GM21717 (cell line): Measurements from ENCODE around the gene MXD4.

ENCODE experiments used
- ATAC-seq: cut with Tn5 transposase; IDR thresholded peaks from one replicate; pipeline ENCODE4 v1.9.1; 2021; ENCODE audit warnings: mild to moderate bottlenecking, moderate library complexity; ENCODE audit not compliant: unreplicated experiment

Gene MXD4, protein sequence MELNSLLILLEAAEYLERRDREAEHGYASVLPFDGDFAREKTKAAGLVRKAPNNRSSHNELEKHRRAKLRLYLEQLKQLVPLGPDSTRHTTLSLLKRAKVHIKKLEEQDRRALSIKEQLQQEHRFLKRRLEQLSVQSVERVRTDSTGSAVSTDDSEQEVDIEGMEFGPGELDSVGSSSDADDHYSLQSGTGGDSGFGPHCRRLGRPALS

DNA sequence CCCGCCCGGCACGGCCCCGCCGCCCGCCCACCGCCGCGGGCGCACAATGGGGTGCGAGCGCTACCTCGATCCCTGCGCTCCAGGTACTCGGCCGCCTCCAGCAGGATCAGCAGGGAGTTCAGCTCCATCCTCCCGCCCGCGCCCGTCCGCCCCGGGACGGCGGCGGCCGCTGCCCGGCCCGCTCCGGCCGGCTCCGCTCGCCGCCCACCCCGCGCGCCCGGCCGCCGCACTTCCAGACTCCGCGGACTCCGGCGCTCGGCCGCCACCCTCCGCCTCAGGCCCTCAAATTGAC lies at the start of gene MXD4:
Gene MXD4 (minus strand): TSS at position 257 of the 292 bp plus-strand sequence. CDS start 129 bp downstream, at position 128.
- ATAC-seq, result peak; percentile 4

DNA sequence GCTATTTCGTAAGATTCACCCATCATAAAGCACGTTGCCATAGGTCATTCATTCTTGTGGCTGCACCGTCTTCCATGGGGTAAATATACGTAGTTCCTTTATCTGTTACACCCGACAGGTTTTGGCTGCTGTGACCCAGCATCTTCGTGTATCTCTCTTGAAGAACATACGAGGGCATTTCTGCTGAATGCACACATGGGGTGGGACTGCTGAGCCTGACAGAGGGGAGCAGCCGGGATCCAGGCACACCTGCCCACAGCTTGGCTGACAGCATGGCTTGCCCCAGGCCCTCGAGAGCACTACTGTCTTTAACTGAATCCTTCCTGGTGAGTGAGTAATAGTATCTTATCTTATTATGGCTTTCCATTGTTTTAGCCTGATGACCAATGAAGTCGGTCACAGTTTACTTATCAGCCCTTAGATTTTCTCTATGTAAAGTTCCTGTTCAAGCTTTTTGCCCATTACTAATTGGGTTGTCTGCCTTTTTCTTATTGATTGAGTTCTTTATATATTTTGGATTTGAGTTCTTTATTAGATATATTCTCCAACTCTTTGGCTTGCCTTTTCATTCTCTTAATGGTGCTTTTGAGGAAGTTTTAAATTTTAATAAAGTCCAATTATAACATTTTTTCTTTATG lies 45.0 kb upstream of the MXD4 start:
- no peak for ATAC-seq

DNA sequence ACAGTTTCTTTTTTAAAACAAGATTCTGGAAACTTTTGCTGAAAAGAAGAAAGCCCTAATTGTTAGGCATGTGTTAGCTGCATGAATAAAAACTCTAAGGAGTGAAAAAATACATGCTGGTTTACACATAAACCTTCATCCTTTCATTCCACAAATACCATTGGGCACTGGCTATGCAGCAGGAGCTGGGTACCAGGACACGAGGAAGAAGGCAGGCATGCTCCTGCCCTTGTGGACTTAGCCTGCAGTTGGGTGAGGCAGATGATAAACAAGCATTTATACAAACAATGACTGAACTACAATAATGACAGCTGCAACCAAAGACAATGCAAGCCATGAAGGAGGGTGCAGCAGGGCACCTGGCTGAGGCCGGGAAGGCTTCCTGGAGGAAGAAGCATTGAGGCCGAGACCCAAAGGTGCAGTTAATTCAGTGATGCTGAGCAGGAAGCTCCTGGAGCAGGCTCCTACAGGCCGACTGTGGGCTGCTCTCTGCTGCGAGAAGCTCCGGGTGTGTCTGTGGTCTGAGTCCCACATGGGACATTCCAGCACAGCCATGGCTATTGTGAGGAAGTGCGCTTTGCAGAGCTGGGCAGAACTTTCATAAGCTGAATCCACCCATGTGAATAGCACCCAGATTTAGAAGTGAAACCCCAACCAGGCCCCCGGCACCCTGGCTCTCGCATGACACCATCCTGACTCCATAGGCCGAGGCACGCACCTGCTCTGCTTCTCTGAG lies 44.0 kb upstream of the MXD4 start:
- ATAC-seq, result no peak

DNA sequence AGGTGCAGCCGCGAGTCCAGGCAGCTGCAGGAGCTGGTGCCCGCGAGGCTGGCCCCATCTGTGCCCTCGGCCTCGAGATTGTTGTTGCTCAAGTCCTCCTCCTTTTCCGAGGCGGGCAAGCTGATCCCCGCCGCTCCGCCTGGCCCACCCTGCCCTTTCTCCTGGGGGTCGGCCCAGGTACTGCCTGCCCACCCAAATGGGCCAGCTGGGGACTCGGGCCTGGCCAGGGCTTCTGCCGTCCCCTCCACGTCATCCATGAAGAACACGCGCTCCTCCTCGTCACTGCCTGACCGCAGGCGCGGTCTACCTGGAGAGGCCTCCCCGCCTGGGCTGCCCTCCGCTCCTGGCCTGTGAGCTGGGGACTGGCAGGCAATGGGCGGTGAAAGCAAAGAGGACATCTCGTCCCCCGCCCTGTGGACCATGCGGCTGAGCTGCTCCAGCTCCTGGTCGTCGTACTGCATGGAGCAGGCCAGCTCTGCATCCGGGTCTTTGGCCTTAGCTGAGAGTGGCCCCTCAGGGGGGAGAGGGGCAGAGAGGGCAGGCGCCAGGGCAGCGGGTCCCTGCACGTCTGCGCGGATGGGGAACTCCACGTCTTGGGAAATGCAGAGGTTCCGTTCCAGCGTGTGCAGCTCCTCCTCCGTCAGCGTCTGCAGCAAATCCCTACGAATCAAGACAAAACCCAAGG lies 43.1 kb upstream of the MXD4 start:
- no peak for ATAC-seq

DNA sequence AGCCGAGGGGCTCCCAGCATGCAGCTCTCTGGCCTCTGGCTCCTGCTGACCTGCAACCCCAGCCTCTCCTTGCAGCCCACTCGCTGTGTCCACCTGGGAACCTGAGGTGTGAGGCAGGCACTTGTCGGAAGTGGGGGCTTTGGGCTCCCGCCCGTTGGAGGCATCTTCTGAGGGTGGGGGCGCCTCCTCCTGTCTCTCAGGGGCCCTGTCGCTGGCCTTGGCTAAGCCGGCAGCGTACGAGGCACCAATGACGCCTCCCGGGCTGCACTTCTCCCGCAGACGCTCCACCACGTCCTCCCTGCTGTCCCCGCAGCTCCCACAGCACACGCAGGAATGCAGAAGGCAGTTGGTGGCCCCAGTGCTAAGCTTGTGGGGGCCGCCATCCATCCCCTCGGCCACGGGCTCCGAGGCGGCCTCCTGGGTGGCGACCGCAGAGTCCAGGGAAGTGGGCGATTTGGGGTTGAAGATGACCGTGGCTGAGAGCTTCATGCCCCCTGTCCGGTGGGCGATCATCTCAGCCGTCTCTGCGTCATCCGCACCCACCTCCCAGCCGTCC lies 42.5 kb upstream of the MXD4 start:
- ATAC-seq, result no peak

DNA sequence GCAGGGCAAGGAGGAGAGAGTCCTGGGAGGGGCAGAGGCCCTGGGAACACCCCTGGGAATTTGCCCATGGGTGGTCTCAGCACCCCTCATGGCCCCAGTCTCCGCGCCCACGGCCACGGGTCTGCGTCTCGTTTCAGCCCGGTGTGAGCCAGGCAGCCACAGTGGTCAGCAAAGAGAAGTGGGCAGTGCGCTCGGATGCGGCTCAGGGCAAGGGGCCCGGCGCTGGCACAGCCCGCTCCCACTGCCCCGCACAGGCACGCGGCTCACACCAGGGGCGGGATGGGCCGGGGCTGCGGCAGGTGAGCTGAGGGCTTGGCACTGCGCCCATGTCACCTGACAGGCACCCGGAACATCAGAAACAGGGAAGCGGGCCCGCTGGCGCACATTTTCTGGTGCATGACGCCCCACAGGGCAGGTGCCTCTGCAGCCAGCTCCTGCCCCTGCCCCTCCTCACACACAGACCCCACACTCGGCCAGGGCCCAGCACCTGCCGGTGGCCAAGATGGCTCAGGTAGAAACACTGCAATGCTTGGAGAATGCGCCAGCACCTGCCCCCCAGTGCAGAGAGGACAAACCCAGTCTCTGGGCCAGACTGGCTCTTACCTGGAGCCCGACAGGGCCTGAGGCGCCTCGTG lies 41.9 kb upstream of the MXD4 start:
- ATAC-seq, result no peak

DNA sequence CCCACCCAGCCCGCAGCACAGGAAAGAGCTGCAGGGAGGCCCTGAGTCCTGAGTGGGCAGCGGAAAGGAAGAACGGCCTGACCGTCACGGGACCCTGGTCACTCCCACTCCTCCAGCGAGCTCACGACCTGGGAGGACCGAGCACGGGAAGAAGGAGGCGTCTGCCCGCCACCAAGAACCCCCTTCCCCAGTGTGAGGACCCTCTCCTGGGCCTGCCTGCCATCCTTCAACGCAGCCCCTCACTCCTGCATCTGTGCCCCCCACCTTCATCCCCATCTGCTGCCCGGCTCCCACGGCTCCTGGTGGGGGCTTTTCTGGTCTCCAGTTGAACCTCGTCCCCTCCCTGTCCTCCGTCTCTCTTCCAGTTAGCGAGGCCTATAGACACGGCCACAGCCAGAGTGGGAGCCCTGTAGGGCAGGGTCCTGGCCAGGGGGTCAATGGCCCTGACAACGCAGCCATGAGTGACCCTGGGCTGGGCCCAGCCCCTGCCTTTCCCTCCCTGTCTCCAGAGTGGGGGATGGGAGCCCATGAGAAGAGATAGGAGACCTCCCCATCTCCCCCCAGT lies 41.3 kb upstream of the MXD4 start:
- no peak for ATAC-seq

DNA sequence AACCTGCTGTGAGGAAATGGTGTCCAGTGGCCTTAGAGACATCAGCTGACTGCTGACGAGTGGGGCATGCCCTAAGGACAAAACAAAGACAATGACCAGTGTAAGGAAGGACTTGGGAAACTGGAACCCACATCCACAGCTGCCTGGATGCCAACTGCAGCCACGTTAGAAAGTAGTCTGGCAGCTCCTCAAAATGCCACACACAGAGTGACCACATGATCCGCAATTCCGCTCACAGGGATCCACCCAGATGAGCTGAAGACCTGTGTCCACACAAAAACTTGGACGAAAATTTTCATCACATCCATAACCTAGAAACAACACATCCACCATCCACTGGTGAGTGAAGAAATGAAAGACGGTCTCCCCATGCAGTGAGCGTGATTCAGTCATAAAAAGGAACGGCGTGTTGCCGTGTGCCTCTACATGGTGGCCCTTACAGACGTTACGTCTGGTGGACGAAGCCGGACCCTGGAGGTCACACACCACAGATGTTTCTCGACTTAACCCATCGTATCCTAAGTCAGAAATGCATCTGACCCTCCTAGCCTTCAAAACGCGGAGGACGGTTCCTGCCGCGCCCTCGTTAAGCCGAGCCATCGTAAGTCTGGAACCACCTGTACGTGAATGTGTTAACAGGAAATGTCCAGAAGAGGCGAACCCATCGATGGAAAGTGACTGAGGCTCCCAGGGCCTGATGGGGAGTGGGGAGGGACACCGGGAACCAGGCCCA lies 40.6 kb upstream of the MXD4 start:
- ATAC-seq, result no peak

DNA sequence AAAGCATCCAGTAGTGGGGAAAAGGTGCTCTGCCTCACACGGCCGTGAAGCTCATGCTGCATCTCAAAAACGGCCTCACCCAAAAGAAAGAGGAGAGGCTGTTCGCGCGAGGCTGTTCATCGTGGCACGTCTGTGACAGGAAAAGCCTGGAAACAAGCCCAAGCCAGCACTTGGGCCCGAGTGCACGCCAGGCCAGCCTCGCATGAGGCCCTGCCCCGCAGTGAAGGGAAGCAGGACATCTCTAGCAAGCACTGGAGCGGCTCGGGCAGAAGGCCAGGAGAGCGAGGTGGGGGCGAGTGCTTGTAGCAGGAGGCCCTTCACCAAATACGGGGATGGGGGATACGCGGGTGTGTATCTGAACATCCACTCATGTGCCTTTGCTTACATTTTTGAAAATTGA lies 39.9 kb upstream of the MXD4 start:
- ATAC-seq, result no peak

DNA sequence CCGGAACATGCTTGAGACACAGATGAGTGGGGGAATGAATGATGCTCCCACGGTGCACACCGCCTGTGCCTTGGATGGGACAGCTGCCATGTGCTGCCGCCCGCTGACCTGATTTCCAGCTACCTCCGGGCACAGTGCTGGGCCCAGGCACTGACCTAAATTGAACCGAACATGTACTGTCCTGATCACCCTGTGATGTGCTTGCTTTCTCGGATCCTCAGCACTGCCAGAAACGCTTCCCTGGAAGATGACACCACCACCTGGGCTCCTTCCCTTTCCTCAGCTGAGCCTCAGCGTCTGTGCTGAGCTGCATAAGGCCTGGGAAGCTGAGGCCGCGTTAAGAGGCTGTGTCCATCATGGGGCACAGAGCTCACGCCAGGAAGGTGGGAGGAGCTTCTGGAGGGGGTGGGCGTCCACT lies 39.3 kb upstream of the MXD4 start:
- no peak for ATAC-seq

DNA sequence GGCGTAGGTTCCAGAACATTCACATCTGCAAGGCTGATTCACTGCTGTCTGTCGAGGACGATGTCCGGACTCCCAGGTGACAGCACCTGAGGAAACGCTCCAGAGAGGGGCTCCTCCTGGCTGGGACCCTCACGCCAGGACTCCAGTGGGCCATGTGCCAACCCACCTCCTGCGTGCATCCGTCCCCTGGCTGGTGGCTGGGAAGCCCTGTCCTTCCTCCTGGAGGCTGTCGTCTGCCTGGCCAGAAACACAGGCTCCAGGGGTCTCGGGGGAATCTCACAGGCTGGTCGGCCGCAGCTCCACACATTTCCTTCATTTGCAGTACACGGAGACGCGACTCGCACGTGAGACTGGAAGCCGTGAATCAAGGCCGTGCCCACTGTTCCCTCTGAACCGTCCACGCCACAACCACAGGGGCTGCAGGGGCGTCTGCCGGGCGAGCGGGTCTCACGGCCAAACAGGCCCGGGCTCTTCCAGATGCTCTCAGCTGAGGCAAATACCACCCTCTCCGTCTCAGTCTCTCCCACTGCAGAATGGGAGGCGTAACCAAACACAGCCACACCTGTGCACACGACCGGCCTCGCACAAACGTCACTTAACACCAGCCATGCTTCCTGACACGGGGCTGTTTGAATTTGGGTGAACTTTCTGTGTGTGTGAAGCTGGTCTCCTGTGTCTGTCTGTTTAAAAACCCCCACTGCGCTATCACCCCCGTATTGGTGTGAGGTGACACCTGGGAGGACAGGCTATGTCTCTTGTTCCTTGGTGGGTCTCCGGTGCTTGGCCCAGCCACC lies 38.7 kb upstream of the MXD4 start:
- ATAC-seq, result no peak

DNA sequence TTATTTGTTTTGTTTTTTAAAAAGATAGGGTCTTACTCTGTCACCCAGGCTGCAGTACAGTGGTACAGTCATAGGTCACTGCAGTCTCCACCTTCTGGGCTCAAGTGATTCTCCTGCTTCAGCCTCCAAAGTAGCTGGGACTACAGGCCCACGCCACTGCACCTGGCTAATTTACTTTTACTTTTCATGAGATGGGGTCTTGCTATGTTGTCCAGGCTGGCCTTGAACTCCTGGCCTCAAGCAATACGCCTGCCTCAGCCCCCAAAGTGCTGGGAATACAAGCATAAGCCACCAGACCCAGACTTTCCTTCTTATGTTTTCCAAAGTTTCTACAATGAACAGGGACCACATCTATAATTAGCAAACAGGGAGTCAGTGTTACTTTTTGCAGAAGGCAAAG lies 37.9 kb upstream of the MXD4 start:
- no peak for ATAC-seq

DNA sequence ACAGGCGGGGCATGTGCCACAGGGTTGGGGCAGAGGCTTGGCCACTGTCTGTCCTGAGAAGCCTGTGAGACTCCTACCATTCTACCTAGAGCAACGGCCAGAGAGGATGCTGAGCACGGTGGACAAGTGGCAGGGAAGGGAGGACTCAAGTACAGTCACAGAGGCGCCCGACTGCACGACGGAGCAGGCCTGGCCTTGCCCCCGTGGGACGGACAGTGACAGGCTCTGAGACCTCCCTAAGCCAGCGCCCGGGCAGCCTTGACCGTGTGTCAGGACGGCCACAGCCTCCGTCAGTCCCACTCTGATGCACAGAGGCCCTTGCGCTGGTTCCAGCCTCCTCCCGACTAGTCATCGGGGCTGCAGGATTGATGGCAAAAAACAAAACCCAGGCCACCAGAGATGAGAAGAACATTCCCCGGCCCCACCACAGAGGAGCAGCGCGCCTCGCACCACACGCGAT lies 36.7 kb upstream of the MXD4 start:
- no peak for ATAC-seq

DNA sequence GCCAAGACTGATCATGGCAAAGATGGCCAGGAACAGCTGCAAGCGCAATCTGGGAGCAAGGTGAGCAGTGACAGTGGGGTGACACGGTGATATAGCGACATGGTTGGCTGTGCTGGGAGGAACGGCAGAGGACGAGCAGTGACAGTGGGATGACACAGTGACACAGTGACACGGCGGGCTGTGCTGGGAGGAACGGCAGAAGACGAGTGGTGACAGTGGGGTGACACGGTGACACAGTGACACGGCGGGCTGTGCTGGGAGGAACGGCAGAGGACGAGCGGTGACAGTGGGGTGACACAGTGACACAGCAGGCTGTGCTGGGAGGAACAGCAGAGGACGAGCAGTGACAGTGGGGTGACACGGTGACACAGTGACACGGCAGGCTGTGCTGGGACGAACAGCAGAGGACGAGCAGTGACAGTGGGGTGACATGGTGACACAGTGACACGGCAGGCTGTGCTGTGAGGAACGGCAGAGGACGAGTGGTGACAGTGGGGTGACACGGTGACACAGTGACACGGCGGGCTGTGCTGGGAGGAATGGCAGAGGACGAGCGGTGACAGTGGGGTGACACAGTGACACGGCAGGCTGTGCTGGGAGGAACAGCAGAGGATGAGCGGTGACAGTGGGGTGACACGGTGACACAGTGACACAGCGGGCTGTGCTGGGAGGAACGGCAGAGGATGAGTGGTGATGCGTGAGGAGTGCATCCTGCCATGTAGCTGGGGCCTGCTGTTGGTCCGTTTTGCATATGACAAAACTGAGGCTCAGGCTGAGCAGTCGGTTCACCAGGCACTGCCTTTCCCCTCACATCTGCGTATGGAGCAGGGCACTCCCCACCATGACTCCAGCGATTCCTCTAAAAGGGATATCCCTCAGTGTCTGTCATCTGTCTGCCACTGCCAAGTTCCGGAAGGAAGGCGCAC lies 36.0 kb upstream of the MXD4 start:
- ATAC-seq, result no peak

DNA sequence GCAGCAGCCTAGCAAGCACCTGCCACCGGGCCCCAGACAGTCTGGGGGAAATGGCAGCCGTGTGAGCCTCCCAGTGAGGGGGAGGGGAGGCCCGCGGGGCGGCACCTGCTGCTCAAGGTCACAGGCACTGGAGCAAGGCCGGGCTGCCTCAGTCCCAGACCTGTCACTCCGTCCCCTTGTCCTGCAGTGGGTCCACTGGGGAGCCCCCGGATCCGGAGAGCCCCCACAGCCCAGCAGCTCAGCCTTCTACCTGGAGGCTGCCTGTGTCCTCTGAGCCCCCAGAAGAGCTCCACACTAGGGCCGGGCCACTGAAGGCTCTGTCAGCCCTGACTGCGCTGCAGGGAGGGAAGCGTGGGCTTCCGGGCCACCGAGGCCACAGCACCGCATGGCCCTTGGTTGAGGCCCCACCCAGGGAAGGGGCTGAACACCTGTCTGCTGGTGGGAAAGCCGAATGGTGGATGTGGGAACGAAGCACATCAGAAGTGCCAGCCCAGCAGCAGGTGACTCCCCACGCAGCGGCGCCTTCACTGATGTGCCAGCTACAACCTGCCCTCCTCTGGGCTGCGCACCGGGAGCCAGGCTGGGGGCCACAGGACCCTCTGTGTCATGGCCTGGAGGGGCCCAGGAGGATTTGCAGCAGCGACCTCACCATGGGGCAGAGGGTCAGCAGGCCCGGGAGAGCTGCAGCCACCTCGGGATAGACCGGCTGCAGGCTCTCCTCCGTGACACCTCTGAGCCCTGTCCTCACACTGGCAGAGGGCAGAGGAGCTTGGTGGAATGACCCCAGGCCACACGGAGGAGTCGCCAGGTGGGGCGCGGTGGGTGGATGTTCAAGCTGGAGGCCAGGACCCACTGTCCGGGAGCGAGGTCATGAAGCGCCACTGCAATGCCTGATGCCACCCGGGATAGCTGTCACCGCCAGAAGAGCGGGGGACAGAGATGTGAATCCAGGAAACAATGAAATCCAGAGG lies 35.0 kb upstream of the MXD4 start:
- ATAC-seq, result no peak

DNA sequence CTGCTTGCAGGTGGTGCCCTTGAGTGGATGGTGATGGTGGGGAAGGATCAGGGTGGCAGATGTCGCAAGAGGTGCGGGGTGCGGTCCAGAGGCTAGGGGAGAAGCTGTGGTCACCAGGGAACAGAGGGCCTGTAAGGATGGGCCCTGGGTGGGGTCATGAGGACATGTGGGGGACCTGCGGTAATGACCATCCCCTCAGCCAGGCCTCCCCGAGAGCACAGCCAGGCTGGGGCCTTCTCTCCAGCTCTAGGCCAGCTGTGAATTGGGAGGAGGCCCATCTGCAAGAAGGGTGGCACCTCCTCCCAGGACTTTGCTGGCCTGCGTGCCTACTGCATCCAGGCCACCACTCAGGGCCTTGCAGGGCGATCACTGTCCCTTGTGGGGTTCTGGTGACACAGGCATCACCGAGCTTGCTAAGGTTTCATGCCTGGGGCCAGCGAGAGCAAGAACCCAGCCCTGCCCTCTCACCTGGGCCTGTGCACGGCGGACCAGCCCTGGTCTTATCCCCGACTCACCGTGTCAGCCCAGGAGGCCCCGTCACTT lies 34.1 kb upstream of the MXD4 start:
- ATAC-seq, result no peak

DNA sequence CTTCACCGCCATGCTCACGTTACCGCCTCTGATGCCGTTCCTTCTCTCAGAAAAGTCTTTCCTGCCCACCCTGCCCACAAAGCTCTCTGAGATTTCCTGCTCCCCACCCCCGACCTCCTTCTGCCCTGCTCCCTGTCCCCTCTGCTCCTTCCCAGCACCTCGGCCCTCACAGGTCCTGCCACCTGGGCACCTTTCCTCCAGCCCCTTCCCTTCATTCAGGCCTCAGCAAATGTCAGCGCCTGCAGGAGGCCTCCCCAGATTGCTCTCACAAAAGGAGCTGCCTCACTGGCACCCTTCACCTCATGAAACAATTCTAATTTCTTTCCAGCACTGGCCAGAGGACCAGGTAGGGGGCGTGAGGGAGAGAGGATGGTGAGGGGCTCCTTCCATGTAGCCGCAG lies 33.6 kb upstream of the MXD4 start:
- no peak for ATAC-seq
